NCI-H345 (cell line): ENCODE measurements around the gene CNTNAP2.
"Not testable (repeated sequence)": the region's sequence is repeated elsewhere in the genome, so short reads cannot be mapped to it uniquely, and the experiment has no call there.

ENCODE experiments used
- DNase-seq: peaks from one replicate; lab custom pipeline; 2025; lab: John Stamatoyannopoulos, UW

Gene CNTNAP2

GRCh38 chr7:148397056-148397455, 2280.5 kb downstream of the CNTNAP2 start:
- DNase-seq, result no peak

GRCh38 chr7:148397551-148397950, 2280.9 kb downstream of the CNTNAP2 start:
- no peak for DNase-seq

- no peak for DNase-seq
Observed at GRCh38 chr7:148397985-148398384, 2281.4 kb downstream of the CNTNAP2 start.

GRCh38 chr7:148398844-148399365, 2282.3 kb downstream of the CNTNAP2 start:
- no peak for DNase-seq

GRCh38 chr7:148400101-148400500, 2283.5 kb downstream of the CNTNAP2 start:
- DNase-seq, result no peak

GRCh38 chr7:148402159-148402558, 2285.6 kb downstream of the CNTNAP2 start:
- DNase-seq, result no peak

- no peak for DNase-seq
Observed at GRCh38 chr7:148403466-148403993, 2286.9 kb downstream of the CNTNAP2 start.

GRCh38 chr7:148408307-148408706, 2291.7 kb downstream of the CNTNAP2 start:
- no peak for DNase-seq

GRCh38 chr7:148410905-148411304, 2294.3 kb downstream of the CNTNAP2 start:
- DNase-seq, result no peak

GRCh38 chr7:148412691-148413090, 2296.1 kb downstream of the CNTNAP2 start:
- no peak for DNase-seq

GRCh38 chr7:148419856-148420832, 2303.5 kb downstream of the CNTNAP2 start:
- no peak for DNase-seq

- DNase-seq, result no peak
Observed at GRCh38 chr7:148422030-148422429, 2305.4 kb downstream of the CNTNAP2 start.

GRCh38 chr7:148426393-148426792, 2309.8 kb downstream of the CNTNAP2 start:
- DNase-seq, result not testable (repeated sequence)

GRCh38 chr7:148430690-148431089, 2314.1 kb downstream of the CNTNAP2 start:
- not testable (repeated sequence) for DNase-seq

- DNase-seq, result no peak
Observed at GRCh38 chr7:148433521-148434180, 2317.1 kb downstream of the CNTNAP2 start.

GRCh38 chr7:148434181-148434757, 2317.7 kb downstream of the CNTNAP2 start:
- no peak for DNase-seq

GRCh38 chr7:148434887-148435286, 2318.3 kb downstream of the CNTNAP2 start:
- DNase-seq, result no peak

- no peak for DNase-seq
Observed at GRCh38 chr7:148435715-148436114, 2319.1 kb downstream of the CNTNAP2 start.

GRCh38 chr7:148436135-148436534, 2319.5 kb downstream of the CNTNAP2 start:
- DNase-seq, result no peak

- DNase-seq, result peak; percentile 5
Observed at GRCh38 chr7:148436571-148436970, 2320.0 kb downstream of the CNTNAP2 start.

- no peak for DNase-seq
Observed at GRCh38 chr7:148437043-148437442, 2320.4 kb downstream of the CNTNAP2 start.

- no peak for DNase-seq
Observed at GRCh38 chr7:148442141-148442655, 2325.6 kb downstream of the CNTNAP2 start.
